Stimulated activated CD4-positive, alpha-beta T cell treated with anti-CD3 and anti-CD28 coated beads, Interleukin-15, amount 100 ng/mL, for 48 hours (primary cell): ENCODE data around the gene CDC14A.
"Not testable (repeated sequence)": the region's sequence is repeated elsewhere in the genome, so short reads cannot be mapped to it uniquely, and the experiment has no call there.

Experiments
- DNase-seq, 2 donors: peaks; one replicate each; pipeline ENCODE4 v3.0.0-alpha.2; 2020; ENCODE audit warnings: low read depth in 2 of 2

Gene CDC14A, protein sequence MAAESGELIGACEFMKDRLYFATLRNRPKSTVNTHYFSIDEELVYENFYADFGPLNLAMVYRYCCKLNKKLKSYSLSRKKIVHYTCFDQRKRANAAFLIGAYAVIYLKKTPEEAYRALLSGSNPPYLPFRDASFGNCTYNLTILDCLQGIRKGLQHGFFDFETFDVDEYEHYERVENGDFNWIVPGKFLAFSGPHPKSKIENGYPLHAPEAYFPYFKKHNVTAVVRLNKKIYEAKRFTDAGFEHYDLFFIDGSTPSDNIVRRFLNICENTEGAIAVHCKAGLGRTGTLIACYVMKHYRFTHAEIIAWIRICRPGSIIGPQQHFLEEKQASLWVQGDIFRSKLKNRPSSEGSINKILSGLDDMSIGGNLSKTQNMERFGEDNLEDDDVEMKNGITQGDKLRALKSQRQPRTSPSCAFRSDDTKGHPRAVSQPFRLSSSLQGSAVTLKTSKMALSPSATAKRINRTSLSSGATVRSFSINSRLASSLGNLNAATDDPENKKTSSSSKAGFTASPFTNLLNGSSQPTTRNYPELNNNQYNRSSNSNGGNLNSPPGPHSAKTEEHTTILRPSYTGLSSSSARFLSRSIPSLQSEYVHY

GRCh38 chr1:100352267-100353070, at the start of gene CDC14A:
TSS of gene CDC14A (plus strand) at chr1:100352506. CDS start at chr1:100352955, 449 bp downstream.
- peak; percentile 77 to 83 for DNase-seq

DNA sequence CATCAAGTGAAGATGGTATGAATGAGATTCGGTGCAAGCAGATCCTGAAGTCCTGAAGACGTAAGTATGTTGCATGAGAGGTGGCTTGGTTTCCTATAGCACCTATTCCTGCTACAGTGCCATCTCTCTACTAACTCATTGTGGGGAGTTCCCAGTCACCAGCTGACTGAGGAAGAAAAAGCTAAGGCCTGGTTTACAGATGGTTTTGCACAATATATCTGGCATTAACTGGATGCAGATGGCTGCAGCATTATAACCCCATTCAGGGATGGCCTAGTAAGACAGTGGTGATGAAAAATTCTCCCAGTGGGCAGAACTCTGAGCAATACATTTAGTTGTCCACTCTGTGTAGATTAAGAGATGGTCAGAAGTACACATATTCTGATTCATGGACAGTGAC, 49.6 kb upstream of the CDC14A start:
- no peak for DNase-seq

GRCh38 chr1:100304227-100304626, 48.1 kb upstream of the CDC14A start:
- no peak for DNase-seq

DNA sequence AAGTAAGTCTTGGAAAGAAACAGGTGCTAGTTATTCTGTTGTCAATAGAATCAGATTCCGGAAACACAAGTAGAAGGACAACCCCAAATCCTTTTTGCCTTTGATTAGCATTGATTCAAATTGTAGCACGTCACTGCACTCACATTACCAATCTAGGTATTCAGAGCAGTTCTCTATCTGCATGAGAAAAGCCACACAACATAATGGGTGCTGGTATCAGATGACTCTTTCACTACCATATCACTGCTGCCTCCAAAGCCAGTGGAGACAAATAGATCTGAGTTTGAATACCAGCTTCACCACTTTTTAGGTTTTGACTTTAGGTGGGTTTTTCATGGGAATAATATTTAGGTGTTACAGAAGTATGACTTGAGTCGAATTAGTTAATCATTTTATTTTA, 47.4 kb upstream of the CDC14A start:
- DNase-seq: no peak

DNA sequence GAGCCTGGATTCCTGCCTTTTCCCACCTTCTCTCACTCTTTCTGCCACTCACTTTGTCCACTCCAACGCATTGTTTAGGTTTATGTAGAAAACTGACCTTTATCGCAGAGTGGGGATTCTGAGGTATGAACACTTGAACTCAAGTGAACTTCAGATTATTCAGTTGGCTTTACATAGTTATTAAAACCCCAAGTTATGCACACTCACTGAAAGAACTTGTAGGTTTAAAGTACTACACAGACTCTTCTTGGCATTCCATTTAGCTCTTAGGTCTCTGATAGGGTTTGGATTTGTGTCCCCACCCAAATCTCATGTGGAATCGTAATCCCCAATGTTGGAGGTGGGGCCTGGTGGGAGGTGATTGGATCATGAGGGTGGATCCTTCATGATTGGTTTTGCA, 46.4 kb upstream of the CDC14A start:
- no peak for DNase-seq

GRCh38 chr1:100306735-100307313, 45.5 kb upstream of the CDC14A start:
- no peak for DNase-seq

DNA sequence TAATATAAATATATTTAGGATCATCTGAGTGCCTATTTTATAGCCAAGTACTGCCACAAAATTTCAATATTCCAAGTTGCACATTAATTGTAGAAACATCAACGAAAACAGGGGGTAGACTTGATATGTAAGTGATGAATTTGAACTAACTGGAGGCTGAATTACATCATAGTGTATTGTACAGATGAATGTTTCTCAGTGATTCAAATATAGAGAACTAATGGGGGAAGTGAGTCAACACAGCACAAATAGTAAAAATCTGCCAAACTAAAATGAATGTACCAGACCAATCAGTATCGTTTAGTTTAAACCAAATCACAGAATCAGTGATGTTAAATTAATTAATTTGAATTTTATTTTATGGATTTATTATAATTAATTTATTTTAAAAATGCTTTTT, 43.5 kb upstream of the CDC14A start:
- no peak for DNase-seq

GRCh38 chr1:100309863-100310262, 42.4 kb upstream of the CDC14A start:
- DNase-seq: no peak

DNA sequence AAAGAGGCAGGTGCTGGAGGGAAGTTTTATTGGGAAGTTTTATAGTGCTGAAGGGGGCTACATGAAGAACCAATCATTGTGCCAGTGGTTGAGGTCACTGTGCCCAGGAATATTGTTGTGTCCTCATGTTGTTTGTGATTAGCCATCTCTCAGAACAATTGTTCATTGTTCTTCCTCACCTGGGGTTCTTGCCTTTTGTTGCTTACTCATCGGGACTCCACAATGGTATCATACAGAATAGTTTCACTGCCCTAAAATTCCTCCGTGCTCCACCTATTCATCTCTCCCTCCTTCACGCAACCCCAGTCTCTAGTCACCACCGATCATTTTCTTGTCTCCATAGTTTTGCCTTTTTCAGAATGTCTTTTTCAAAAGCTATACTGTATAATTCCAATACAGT, 38.9 kb upstream of the CDC14A start:
- DNase-seq: no peak

DNA sequence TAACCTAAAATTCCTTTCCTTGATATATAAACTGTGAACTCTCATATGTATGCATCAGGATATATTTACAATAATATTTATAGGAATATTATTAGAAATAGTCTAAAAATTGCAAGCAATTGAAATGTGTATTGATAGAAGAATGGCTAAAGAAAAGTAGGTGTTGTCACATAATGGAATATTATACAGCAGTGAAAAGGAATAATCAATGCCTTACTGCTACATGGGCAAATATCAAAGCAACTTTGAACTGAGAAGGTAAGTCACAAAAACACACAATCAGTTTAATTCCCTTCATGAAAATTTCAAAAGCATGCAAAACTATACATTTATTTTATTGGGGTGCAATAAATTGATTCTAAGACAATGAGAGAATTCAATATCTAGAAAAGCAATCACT, 35.7 kb upstream of the CDC14A start:
- no peak for DNase-seq

GRCh38 chr1:100320311-100321099, 31.8 kb upstream of the CDC14A start:
- DNase-seq: no peak

DNA sequence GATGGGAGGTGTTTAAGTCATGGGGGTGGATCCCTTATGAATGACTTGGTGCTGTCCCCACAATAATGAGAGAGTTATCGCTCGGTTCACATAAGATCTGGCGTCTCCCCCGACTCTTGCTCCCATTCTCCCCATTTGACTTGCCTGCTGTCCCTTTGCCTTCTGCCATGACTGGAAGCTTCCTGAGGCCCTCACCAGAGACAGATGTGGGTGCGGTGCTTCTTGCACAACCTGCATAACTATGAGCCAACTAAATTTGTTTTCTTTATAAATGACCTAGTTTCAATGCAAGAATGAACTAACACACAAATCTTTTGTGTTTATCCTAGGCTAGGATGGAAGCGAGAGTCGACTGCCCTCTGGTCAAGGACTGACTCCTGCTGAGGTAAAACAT, 31.2 kb upstream of the CDC14A start:
- DNase-seq: no peak

DNA sequence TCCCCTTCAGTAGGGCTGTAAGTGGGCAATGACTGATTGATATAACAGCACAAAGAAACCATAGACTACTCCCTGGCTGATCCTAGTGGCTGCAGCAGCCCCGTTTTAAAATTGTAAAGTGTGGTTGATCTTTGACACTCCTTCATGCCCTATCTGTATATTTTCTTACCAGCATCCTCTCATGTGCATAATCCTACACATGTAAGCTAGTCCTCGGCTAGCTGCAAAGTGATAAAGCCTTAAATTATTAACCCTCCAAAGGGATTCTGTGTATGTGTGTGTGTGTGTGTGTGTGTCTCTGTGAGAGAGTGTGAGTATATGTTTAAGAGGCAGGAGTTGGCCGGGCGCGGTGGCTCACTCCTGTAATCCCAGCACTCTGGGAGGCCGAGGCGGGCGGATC, 30.8 kb upstream of the CDC14A start:
- no peak for DNase-seq

DNA sequence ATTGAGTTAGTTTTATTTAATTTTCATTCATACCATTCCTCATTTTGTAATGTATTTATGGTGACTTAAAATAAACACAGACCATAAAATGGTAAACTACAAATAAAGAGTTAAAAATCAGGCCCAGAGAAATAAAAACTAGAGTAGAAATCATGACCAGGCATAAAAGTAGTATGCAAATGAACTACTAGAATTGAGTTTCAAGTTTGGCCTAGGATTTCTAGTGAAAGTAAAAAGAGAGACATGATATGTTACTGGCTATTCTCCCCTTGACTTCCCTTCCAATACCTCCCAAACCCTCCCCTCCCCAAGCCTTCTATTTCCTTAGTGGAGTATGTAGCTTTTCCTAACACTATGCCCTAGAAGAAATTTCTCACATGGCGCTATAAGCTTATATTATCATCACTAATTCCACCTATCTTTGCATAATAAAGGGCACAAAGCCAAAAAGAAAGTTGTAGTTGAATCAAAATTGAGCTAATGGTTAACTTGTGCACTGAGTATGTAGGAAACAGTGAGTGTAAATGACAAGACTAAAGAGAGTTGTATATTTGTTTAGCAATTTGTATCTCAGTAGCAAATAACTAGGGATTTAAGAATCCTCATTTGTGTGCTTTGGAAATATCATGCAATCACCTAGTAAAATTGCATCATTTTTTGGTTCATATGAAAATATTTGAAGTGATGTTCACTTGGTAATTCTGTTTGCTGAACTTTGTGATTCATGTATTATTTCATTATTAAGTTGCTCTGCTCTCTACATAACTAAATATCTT, 29.7 kb upstream of the CDC14A start:
- DNase-seq: no peak

- DNase-seq: no peak
Measured at GRCh38 chr1:100323419-100324106, 28.7 kb upstream of the CDC14A start.

DNA sequence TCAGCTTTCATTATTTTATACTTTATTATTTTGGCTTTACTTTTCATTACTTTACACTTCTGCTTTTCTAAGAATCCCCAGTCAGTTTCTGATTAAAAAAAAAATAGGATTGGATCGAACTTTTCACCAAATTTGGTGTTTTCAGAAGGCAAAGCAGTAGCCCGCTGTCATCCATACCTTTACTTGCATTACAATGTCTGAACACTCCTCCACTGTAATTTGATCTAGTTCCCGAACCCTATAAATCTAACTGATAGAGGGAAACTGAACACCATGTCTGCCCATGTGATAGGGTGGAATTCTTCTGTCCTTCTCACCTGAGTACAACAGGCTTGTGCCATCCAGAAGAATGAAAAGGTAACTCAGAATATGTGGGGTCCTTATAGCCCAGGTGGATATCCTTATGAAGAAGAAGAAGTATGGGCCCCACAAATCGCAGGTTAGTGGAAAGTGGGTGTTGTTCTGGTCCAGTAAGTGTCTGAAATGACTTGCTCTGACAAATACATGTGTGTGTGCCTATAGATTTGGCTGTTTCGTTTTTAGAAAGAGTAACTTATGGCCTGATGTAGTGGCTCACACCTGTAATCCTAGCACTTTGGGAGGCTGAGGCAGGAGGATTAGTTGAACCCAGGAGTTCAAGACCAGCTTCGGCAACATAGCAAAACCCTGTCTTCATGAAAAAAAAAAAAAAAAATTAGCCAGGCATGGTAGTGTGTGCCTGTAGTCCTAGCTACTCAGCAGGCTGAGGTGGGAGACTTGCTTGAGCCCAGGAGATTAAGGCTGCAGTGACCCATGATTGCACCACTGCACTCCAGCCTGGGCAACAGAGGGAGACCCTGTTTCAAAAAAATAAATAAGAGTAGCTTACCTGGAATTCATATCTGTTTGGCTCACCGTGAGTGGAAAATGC, 26.6 kb upstream of the CDC14A start:
- DNase-seq: no peak

- not testable (repeated sequence) for DNase-seq
Measured at GRCh38 chr1:100326325-100326670, 26.0 kb upstream of the CDC14A start.

- no peak for DNase-seq
Measured at GRCh38 chr1:100328133-100328532, 24.2 kb upstream of the CDC14A start.

DNA sequence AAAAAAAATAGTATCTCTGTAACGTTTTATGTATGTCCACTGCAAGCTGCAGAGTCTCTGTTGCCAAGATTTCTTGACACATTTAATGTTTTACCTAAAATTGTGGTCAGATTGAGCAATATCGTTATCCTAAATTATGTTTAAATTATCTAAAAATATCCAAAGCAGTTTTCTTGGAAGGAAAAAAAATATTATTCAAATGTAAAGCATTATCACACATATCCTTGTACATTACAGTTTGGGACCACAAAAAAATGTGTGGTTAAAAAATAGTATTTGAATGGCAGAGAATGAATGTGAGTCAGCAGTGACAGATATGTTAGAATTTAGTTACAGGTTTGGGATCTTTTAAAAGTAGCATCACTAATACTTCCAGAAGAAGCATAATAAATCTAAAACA, 21.2 kb upstream of the CDC14A start:
- DNase-seq: not testable (repeated sequence)
